ENCODE measurements around the gene NFKB1.

DNA sequence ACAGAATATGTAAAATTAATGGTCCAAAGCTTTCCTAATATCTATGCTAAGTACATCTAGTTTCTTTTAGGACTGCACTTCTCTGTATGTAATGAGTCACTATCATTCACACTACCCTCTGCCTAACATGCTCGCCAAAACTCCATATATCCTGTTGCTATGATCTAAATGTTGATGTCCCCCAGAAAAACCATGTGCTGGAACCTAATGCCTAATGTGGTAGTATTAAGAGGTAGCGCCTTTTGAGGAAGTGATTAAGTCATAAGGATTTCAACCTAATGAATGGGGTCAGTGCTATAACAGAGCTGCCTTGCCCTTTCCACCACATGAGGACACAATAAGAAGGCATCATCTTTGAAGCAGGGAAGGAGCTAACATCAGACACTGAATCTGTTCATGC lies 34.9 kb upstream of the NFKB1 start:
- TF ChIP-seq, protein P1, sequence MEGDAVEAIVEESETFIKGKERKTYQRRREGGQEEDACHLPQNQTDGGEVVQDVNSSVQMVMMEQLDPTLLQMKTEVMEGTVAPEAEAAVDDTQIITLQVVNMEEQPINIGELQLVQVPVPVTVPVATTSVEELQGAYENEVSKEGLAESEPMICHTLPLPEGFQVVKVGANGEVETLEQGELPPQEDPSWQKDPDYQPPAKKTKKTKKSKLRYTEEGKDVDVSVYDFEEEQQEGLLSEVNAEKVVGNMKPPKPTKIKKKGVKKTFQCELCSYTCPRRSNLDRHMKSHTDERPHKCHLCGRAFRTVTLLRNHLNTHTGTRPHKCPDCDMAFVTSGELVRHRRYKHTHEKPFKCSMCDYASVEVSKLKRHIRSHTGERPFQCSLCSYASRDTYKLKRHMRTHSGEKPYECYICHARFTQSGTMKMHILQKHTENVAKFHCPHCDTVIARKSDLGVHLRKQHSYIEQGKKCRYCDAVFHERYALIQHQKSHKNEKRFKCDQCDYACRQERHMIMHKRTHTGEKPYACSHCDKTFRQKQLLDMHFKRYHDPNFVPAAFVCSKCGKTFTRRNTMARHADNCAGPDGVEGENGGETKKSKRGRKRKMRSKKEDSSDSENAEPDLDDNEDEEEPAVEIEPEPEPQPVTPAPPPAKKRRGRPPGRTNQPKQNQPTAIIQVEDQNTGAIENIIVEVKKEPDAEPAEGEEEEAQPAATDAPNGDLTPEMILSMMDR (IDR thresholded peaks at IDR 0.05; ENCODE audit: low read length) = no peak
- TF ChIP-seq EZH2 (IDR thresholded peaks at IDR 0.05; ENCODE audit: borderline replicate concordance, low read length) = no peak
